Keratinocyte (primary cell): Measurements from ENCODE around the gene SCAANT1. TPM values are rescaled to one million over a fixed set of nuclear protein-coding genes. Genes with fewer than 3 reads are reported as not detected.

ENCODE experiments used
- DNase-seq: peaks from one replicate; pipeline ENCODE4 v3.0.0-alpha.2; 2011; ENCODE audit warnings: low read depth, missing footprints, low spot score
- FAIRE-seq: peaks from 2 replicates; lab custom pipeline; 2011; peaks lifted over from hg19 to GRCh38; lab: Jason Lieb, UNC
- H2AFZ ChIP-seq: 2 replicates; pipeline ENCODE4 v1.6.0; 2012; ENCODE audit warnings: low read length, control low read depth, inconsistent platforms; ENCODE audit not compliant: control insufficient read depth
- H3K27ac ChIP-seq: 2 replicates; pipeline ENCODE4 v1.5.1; 2011; ENCODE audit warnings: low read length; ENCODE audit not compliant: control insufficient read depth, insufficient read depth
- H3K27me3 ChIP-seq: 3 replicates; pipeline ENCODE4 v1.6.0; 2011; ENCODE audit warnings: low read length; ENCODE audit not compliant: control insufficient read depth, insufficient read depth; ENCODE audit errors: extremely low read depth
- H3K36me3 ChIP-seq, 2 experiments: 2 replicates in 1 of 2; 3 replicates in 1 of 2; pipeline ENCODE4 v1.5.1; 2011; ENCODE audit warnings: low read length in 2 of 2, mild to moderate bottlenecking in 1 of 2; ENCODE audit not compliant: control insufficient read depth in 2 of 2, insufficient read depth in 2 of 2; ENCODE audit errors: extremely low read depth in 1 of 2
- H3K4me1 ChIP-seq: 3 replicates; pipeline ENCODE4 v1.5.1; 2011; ENCODE audit warnings: low read length; ENCODE audit not compliant: control insufficient read depth, insufficient read depth; ENCODE audit errors: extremely low read depth
- H3K4me2 ChIP-seq: 3 replicates; pipeline ENCODE4 v1.6.0; 2011; ENCODE audit warnings: low read depth, low read length; ENCODE audit not compliant: control insufficient read depth, insufficient read depth; ENCODE audit errors: extremely low read depth
- H3K4me3 ChIP-seq, 3 experiments: fragments of 200-600 bp in 1 of 3; sonication (generic) in 1 of 3; 2 replicates in 2 of 3; 3 replicates in 1 of 3; pipeline ENCODE4 v1.5.1; 2011 to 2016; ENCODE audit warnings: low read length in 3 of 3, mild to moderate bottlenecking in 3 of 3, control low read depth in 2 of 3, inconsistent platforms in 1 of 3, low read depth in 1 of 3, mixed read lengths in 1 of 3, mixed run types in 1 of 3, moderate library complexity in 1 of 3; ENCODE audit not compliant: control insufficient read depth in 2 of 3, insufficient read depth in 2 of 3; ENCODE audit errors: extremely low read depth in 1 of 3
- H3K79me2 ChIP-seq: 2 replicates; pipeline ENCODE4 v1.6.0; 2012; ENCODE audit warnings: low read length; ENCODE audit not compliant: control insufficient read depth, insufficient read depth
- H3K9ac ChIP-seq: 3 replicates; pipeline ENCODE4 v1.6.0; 2011; ENCODE audit warnings: low read length; ENCODE audit not compliant: control insufficient read depth, insufficient read depth; ENCODE audit errors: extremely low read depth
- H3K9me1 ChIP-seq: 3 replicates; pipeline ENCODE4 v1.6.0; 2011; ENCODE audit warnings: low read length; ENCODE audit not compliant: control insufficient read depth, insufficient read depth; ENCODE audit errors: extremely low read depth
- H3K9me3 ChIP-seq: 2 replicates; pipeline ENCODE4 v1.5.1; 2012; ENCODE audit warnings: low read depth, low read length; ENCODE audit not compliant: control insufficient read depth
- H4K20me1 ChIP-seq: 3 replicates; pipeline ENCODE4 v1.6.0; 2011; ENCODE audit warnings: low read length; ENCODE audit not compliant: control insufficient read depth, insufficient read depth; ENCODE audit errors: extremely low read depth
- EZH2 ChIP-seq: IDR thresholded peaks from one replicate; pipeline ENCODE4 v1.6.1; 2012; ENCODE audit warnings: inconsistent platforms, mild to moderate bottlenecking, low read length, moderate library complexity
- dilution Hi-C: fragments of 300-500 bp; cut with MboI; formaldehyde crosslinking; loops from one replicate; pipeline ENCODE4 v1.7.0; 2020; ENCODE audit warnings: low sequenced_read_pairs; ENCODE audit not compliant: extremely low pct_ligation_motif_present
- polyA plus RNA-seq, 5 experiments: library from polyadenylated mRNA; depleted of rRNA in 3 of 5; stranded (reverse) in 3 of 5; stranded (forward) in 1 of 5; unstranded in 1 of 5; fragments of >200 nt; gene quantifications; 1 replicate in 1 of 5; 2 replicates in 3 of 5; 3 replicates in 1 of 5; pipeline versions ENCODE4 v1.2.1 to v1.2.3, GENCODE V29; 2011 to 2012; ENCODE audit warnings: missing spikeins in 2 of 5, low read depth in 1 of 5, low replicate concordance in 1 of 5
- TF ChIP-seq, protein P1 (sequence below), 3 experiments: IDR thresholded peaks in 1 of 3; conservative IDR thresholded peaks in 1 of 3; optimal IDR thresholded peaks in 1 of 3; 2 replicates in 2 of 3; 3 replicates in 1 of 3; pipeline versions ENCODE3 to v1.5.1; 2011; ENCODE audit warnings: low read length in 3 of 3, mild to moderate bottlenecking in 3 of 3, moderate library complexity in 2 of 3, control low read depth in 1 of 3, inconsistent platforms in 1 of 3; ENCODE audit not compliant: insufficient read depth in 2 of 3; ENCODE audit errors: extremely low read depth in 1 of 3

Gene SCAANT1
- polyA plus RNA-seq, 1 donor (not counting 4 experiments of a cell fraction or from before 2014, with no cell fraction given), result not detected

DNA sequence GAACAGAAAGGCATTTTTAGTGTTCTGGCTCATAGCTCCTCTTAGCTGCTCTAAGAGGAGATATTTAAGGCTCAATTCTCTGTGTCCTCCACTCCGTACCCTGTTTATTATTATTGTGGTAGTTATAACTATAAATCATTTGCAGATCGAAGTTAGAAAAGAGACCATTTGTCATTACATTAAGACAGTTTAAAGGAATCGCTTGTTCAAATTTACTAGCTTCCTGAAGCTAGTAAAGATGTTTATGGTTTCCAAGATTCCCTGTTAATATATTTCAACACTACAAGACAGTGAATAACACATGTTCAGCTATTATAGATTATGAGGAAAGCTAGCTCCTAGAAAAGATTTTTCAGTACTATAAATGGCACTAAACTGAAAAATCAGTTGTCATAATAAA lies 35.9 kb downstream of the SCAANT1 start:
- no peaks in the 10 kb centered on the region for H3K27me3 ChIP-seq
- peaks cover 2% of the 10 kb centered on the region for H4K20me1 ChIP-seq
- dilution Hi-C loops, result no loop called here
- no peaks in the 10 kb centered on the region for H3K9me1 ChIP-seq
- no peak overlapping the region for H3K9ac ChIP-seq
- peaks cover 72% of the 10 kb centered on the region for H3K79me2 ChIP-seq
- TF ChIP-seq, protein P1, sequence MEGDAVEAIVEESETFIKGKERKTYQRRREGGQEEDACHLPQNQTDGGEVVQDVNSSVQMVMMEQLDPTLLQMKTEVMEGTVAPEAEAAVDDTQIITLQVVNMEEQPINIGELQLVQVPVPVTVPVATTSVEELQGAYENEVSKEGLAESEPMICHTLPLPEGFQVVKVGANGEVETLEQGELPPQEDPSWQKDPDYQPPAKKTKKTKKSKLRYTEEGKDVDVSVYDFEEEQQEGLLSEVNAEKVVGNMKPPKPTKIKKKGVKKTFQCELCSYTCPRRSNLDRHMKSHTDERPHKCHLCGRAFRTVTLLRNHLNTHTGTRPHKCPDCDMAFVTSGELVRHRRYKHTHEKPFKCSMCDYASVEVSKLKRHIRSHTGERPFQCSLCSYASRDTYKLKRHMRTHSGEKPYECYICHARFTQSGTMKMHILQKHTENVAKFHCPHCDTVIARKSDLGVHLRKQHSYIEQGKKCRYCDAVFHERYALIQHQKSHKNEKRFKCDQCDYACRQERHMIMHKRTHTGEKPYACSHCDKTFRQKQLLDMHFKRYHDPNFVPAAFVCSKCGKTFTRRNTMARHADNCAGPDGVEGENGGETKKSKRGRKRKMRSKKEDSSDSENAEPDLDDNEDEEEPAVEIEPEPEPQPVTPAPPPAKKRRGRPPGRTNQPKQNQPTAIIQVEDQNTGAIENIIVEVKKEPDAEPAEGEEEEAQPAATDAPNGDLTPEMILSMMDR (optimal IDR thresholded peaks at IDR 0.05 in 1 of 3, IDR thresholded peaks at IDR 0.05 in 1 of 3, conservative IDR thresholded peaks at IDR 0.05 in 1 of 3; ENCODE audit: extremely low read depth in 1 of 3, insufficient read depth in 2 of 3, low read length in 3 of 3), result no peak
- TF ChIP-seq EZH2, result no peak
- DNase-seq (no peak), FAIRE-seq (no peak)
- H3K4me2 ChIP-seq, result no peak overlapping the region
- H3K4me3 ChIP-seq, result no peak overlapping the region
- H3K4me1 ChIP-seq, result peaks cover 12% of the 10 kb centered on the region
- H3K9me3 ChIP-seq, result no peaks in the 10 kb centered on the region
- no peak overlapping the region for H3K27ac ChIP-seq
- H2AFZ ChIP-seq, result no peak overlapping the region
- peaks cover 0 to 3% of the 10 kb centered on the region in 2 experiments for H3K36me3 ChIP-seq

DNA sequence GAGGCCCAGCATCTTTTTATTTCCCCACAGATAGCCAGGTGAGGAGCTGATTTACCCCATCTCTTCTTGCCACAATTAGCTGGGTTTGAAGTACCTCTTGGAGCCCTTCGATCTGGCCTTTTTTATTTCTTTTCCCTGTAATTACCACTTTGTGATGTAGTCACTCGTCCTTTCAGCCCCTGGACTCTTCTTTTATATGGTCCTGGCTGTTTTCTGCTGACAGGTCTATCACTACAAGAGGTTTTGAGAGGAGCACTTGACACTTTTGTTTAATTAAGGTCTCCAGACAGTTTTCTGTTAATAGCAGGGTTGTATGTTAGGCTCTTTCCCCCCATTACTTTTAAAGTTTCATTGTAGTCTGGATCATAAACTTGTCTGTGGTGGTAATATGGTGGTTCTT lies 36.7 kb downstream of the SCAANT1 start:
- no peak overlapping the region for H3K27ac ChIP-seq
- H3K36me3 ChIP-seq, result peaks cover 0 to 3% of the 10 kb centered on the region in 2 experiments
- H4K20me1 ChIP-seq, result peaks cover 2% of the 10 kb centered on the region
- peaks cover 12% of the 10 kb centered on the region for H3K4me1 ChIP-seq
- peaks cover 71% of the 10 kb centered on the region for H3K79me2 ChIP-seq
- H3K9ac ChIP-seq, result no peak overlapping the region
- no peak overlapping the region for H3K4me3 ChIP-seq
- H3K9me3 ChIP-seq, result no peaks in the 10 kb centered on the region
- TF ChIP-seq EZH2, result no peak
- TF ChIP-seq, protein P1 (optimal IDR thresholded peaks at IDR 0.05 in 1 of 3, IDR thresholded peaks at IDR 0.05 in 1 of 3, conservative IDR thresholded peaks at IDR 0.05 in 1 of 3; ENCODE audit: extremely low read depth in 1 of 3, insufficient read depth in 2 of 3, low read length in 3 of 3), result no peak
- dilution Hi-C loops, result no loop called here
- H3K27me3 ChIP-seq, result no peaks in the 10 kb centered on the region
- FAIRE-seq, result no peak
- no peaks in the 10 kb centered on the region for H3K9me1 ChIP-seq
- no peak overlapping the region for H2AFZ ChIP-seq
- H3K4me2 ChIP-seq, result no peak overlapping the region
- no peak for DNase-seq
